WTC11 (cell line): ENCODE data around the gene EFCAB8. TPM values are rescaled to one million over a fixed set of nuclear protein-coding genes. Genes with fewer than 3 reads are reported as not detected.
A peak's percentile ranks its signal among the peaks of the same experiment; 100 is the strongest.

Source experiments
- ATAC-seq: fragments of 200-7000 bp; cut with Tn5 transposase; 2 replicates; pipeline ENCODE4 v1.10.0; 2021; ENCODE audit warnings: mild to moderate bottlenecking, moderate library complexity
- CTCF ChIA-PET: fragments of 300-600 bp; sonication (Branson Sonifier 250); formaldehyde crosslinking; loops from one replicate; lab custom pipeline; 2021; ENCODE audit warnings: antibody characterized with exemption; lab: Charles Lee
- POLR2A ChIA-PET: fragments of 350-600 bp; sonication (Branson Sonifier 250); formaldehyde crosslinking; loops from one replicate; lab custom pipeline; 2021; ENCODE audit warnings: antibody characterized with exemption; lab: Charles Lee
- DNase-seq: peaks from one replicate; pipeline ENCODE4 v3.0.0; 2021; ENCODE audit warnings: low spot score
- H3K27ac Mint-ChIP-seq: 2 replicates; pipeline ENCODE4 v1.8.0; 2021; ENCODE audit warnings: mixed read lengths
- H3K27me3 Mint-ChIP-seq: 2 replicates; pipeline ENCODE4 v1.8.0; 2021; ENCODE audit warnings: low read depth, mild to moderate bottlenecking, moderate library complexity, mixed read lengths
- H3K36me3 Mint-ChIP-seq: 2 replicates; pipeline ENCODE4 v1.8.0; 2021; ENCODE audit warnings: mixed read lengths
- H3K4me1 Mint-ChIP-seq: 2 replicates; pipeline ENCODE4 v1.8.0; 2022; ENCODE audit warnings: mixed read lengths
- H3K4me3 Mint-ChIP-seq: 2 replicates; pipeline ENCODE4 v1.8.0; 2021; ENCODE audit warnings: mild to moderate bottlenecking, moderate library complexity, mixed read lengths
- H3K9me3 Mint-ChIP-seq: 2 replicates; pipeline ENCODE4 v1.8.0; 2021; ENCODE audit warnings: mixed read lengths
- ATF1 ChIP-seq: sonication (generic); formaldehyde crosslinking; IDR thresholded peaks from 2 replicates; pipeline ENCODE4 v1.8.1; 2023; ENCODE audit warnings: mild to moderate bottlenecking, moderate library complexity, missing genetic modification reagents
- GABPB1 ChIP-seq: sonication (generic); formaldehyde crosslinking; IDR thresholded peaks from 2 replicates; pipeline ENCODE4 v1.8.1; 2023; ENCODE audit warnings: mild to moderate bottlenecking, missing genetic modification reagents
- GRHL2 ChIP-seq: fragments of 250-450 bp; sonication (Bioruptor Pico); IDR thresholded peaks from 2 replicates; pipeline ENCODE4 v1.8.0; 2022; ENCODE audit warnings: mild to moderate bottlenecking, moderate library complexity; ENCODE audit not compliant: insufficient replicate concordance, severe bottlenecking
- MXD4 ChIP-seq: fragments of 250-450 bp; sonication (Bioruptor Pico); IDR thresholded peaks from 2 replicates; pipeline ENCODE4 v1.8.0; 2021; ENCODE audit warnings: mild to moderate bottlenecking, moderate library complexity, borderline replicate concordance
- MYBL2 ChIP-seq: sonication (generic); formaldehyde crosslinking; IDR thresholded peaks from 2 replicates; pipeline ENCODE4 v1.8.1; 2023; ENCODE audit warnings: mild to moderate bottlenecking, moderate library complexity, missing genetic modification reagents
- NR2C2 ChIP-seq: sonication (generic); formaldehyde crosslinking; IDR thresholded peaks from 2 replicates; pipeline ENCODE4 v1.8.0; 2022; ENCODE audit warnings: mild to moderate bottlenecking, missing genetic modification reagents
- RORB ChIP-seq: fragments of 250-450 bp; sonication (Bioruptor Pico); IDR thresholded peaks from 2 replicates; pipeline ENCODE4 v1.9.0; 2021; ENCODE audit warnings: mild to moderate bottlenecking
- TEAD1 ChIP-seq: sonication (generic); formaldehyde crosslinking; IDR thresholded peaks from 2 replicates; pipeline ENCODE4 v1.8.0; 2022; ENCODE audit warnings: mild to moderate bottlenecking, missing genetic modification reagents
- ZNF138 ChIP-seq: sonication (generic); formaldehyde crosslinking; conservative IDR thresholded peaks from 2 replicates; pipeline ENCODE4 v1.8.1; 2022; ENCODE audit warnings: mild to moderate bottlenecking, moderate library complexity, missing genetic modification reagents
- total RNA-seq: library from RNA; stranded (reverse); gene quantifications from 3 replicates; pipeline ENCODE4 v1.2.3, GENCODE V29; 2021
- TF ChIP-seq, protein P1 (sequence below): sonication (generic); formaldehyde crosslinking; IDR thresholded peaks from 2 replicates; pipeline ENCODE4 v1.8.1; 2023; ENCODE audit warnings: mild to moderate bottlenecking, missing genetic modification reagents, borderline replicate concordance
- TF ChIP-seq, protein P2 (sequence below): sonication (generic); formaldehyde crosslinking; conservative IDR thresholded peaks from 2 replicates; pipeline ENCODE4 v1.8.1; 2023; ENCODE audit warnings: mild to moderate bottlenecking, low read depth, missing genetic modification reagents, moderate library complexity
- TF ChIP-seq, protein P3 (sequence below): sonication (generic); formaldehyde crosslinking; IDR thresholded peaks from 2 replicates; pipeline ENCODE4 v1.8.0; 2022; ENCODE audit warnings: missing genetic modification reagents
- TF ChIP-seq, protein P4 (sequence below): fragments of 250-450 bp; sonication (Bioruptor Pico); IDR thresholded peaks from 2 replicates; pipeline ENCODE4 v1.9.0; 2021; ENCODE audit warnings: mild to moderate bottlenecking
- TF ChIP-seq, protein P5 (sequence below): sonication (generic); formaldehyde crosslinking; IDR thresholded peaks from 2 replicates; pipeline ENCODE4 v1.8.0; 2022; ENCODE audit warnings: mild to moderate bottlenecking, missing genetic modification reagents

Gene EFCAB8
- total RNA-seq, 1 experiment from 2014 or later = 0.17 TPM

DNA sequence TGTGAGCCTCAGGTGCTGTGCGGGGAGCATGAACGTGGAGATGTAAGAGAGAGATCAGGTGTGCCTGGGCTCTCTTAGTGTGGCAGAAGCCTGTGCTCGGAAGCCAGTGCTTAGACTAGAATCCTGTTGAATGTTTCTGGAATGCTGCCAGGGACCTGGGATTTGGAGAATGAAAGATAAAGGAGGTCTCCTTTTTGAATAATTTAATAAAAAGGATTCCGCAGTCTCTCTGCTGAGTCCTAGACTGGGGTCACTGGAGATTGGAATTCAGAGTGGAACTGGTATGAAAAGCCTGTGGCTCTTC is 18.8 kb upstream of the EFCAB8 start:
- Mint-ChIP-seq H3K9me3 (no peaks in the 10 kb centered on the region), H3K27ac (no peak overlapping the region), H3K36me3 (peaks cover 64% of the 10 kb centered on the region), H3K27me3 (no peaks in the 10 kb centered on the region), H3K4me3 (no peak overlapping the region), H3K4me1 (peaks cover 8% of the 10 kb centered on the region)
- ATAC-seq (no peak), DNase-seq (no peak)
- ChIA-PET CTCF (no interaction called here), POLR2A (no interaction called here)
- TF ChIP-seq, protein P1, sequence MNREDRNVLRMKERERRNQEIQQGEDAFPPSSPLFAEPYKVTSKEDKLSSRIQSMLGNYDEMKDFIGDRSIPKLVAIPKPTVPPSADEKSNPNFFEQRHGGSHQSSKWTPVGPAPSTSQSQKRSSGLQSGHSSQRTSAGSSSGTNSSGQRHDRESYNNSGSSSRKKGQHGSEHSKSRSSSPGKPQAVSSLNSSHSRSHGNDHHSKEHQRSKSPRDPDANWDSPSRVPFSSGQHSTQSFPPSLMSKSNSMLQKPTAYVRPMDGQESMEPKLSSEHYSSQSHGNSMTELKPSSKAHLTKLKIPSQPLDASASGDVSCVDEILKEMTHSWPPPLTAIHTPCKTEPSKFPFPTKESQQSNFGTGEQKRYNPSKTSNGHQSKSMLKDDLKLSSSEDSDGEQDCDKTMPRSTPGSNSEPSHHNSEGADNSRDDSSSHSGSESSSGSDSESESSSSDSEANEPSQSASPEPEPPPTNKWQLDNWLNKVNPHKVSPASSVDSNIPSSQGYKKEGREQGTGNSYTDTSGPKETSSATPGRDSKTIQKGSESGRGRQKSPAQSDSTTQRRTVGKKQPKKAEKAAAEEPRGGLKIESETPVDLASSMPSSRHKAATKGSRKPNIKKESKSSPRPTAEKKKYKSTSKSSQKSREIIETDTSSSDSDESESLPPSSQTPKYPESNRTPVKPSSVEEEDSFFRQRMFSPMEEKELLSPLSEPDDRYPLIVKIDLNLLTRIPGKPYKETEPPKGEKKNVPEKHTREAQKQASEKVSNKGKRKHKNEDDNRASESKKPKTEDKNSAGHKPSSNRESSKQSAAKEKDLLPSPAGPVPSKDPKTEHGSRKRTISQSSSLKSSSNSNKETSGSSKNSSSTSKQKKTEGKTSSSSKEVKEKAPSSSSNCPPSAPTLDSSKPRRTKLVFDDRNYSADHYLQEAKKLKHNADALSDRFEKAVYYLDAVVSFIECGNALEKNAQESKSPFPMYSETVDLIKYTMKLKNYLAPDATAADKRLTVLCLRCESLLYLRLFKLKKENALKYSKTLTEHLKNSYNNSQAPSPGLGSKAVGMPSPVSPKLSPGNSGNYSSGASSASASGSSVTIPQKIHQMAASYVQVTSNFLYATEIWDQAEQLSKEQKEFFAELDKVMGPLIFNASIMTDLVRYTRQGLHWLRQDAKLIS (CRISPR knock-in tag) = no peak

DNA sequence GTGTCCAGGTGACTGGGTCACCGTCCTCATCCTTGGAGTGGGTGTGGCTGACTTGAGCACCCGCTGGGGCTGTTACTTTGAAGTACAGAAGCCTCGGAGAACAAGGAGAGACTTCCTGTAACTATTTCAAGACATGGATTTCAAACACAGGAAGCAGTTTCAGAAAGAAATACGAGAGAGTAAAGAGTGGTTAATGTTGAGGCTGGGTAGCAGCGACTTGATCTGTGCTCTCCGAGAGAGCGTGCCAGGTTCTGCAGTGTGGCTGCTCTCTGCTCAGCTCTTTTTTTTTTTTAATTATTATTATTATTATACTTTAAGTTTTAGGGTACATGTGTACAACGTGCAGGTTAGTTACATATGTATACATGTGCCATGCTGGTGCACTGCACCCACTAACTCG is 17.5 kb upstream of the EFCAB8 start:
- H3K27ac Mint-ChIP-seq = peak overlapping the region; percentile 72; the same call in 1 of the 2 replicates
- TF ChIP-seq MYBL2 = no peak
- TF ChIP-seq NR2C2 (CRISPR knock-in tag) = no peak
- no peaks in the 10 kb centered on the region for H3K9me3 Mint-ChIP-seq
- POLR2A ChIA-PET = no interaction called here
- H3K4me1 Mint-ChIP-seq = peaks cover 8% of the 10 kb centered on the region
- H3K36me3 Mint-ChIP-seq = peaks cover 61% of the 10 kb centered on the region
- DNase-seq = no peak
- no peak overlapping the region for H3K4me3 Mint-ChIP-seq
- ATAC-seq = no peak
- CTCF ChIA-PET = interaction anchor here (1.7 kb wide), 1 partner anchor 16 kb away, joined by 3 read pairs; no protein-coding TSS in a partner anchor
- no peaks in the 10 kb centered on the region for H3K27me3 Mint-ChIP-seq

DNA sequence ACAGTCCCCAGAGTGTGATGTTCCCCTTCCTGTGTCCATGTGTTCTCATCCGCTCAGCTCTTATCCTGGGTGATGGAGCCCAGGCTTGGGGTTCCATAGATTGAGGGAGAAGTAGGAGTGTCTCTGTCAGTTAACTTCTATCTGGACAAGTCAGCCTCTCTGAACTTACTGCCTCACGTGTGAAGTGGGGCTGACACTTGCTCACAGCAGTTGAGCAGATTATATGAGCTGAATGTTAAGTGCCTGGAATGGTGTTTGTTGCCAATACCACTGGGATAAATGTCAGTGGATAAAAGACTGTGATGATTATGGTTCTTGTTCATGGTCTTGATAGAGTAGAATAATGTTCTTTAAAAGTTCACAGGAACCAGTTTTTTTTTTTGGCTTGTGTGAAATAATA is 17.1 kb upstream of the EFCAB8 start:
- H3K27ac Mint-ChIP-seq = peak overlapping the region; percentile 57; the same call in 1 of the 2 replicates
- no peaks in the 10 kb centered on the region for H3K9me3 Mint-ChIP-seq
- peaks cover 8% of the 10 kb centered on the region for H3K4me1 Mint-ChIP-seq
- DNase-seq (no peak), ATAC-seq (no peak)
- ChIA-PET CTCF (interaction anchor here (0.5 to 1.7 kb wide), 2 partner anchors 15 to 379 kb away, joined by 3 to 6 read pairs; no protein-coding TSS in a partner anchor), POLR2A (no interaction called here)
- peaks cover 61% of the 10 kb centered on the region for H3K36me3 Mint-ChIP-seq
- TF ChIP-seq MXD4 (CRISPR knock-in tag) = no peak
- TF ChIP-seq ATF1 (CRISPR knock-in tag) = no peak
- no peak for TF ChIP-seq GABPB1
- TF ChIP-seq, protein P2, sequence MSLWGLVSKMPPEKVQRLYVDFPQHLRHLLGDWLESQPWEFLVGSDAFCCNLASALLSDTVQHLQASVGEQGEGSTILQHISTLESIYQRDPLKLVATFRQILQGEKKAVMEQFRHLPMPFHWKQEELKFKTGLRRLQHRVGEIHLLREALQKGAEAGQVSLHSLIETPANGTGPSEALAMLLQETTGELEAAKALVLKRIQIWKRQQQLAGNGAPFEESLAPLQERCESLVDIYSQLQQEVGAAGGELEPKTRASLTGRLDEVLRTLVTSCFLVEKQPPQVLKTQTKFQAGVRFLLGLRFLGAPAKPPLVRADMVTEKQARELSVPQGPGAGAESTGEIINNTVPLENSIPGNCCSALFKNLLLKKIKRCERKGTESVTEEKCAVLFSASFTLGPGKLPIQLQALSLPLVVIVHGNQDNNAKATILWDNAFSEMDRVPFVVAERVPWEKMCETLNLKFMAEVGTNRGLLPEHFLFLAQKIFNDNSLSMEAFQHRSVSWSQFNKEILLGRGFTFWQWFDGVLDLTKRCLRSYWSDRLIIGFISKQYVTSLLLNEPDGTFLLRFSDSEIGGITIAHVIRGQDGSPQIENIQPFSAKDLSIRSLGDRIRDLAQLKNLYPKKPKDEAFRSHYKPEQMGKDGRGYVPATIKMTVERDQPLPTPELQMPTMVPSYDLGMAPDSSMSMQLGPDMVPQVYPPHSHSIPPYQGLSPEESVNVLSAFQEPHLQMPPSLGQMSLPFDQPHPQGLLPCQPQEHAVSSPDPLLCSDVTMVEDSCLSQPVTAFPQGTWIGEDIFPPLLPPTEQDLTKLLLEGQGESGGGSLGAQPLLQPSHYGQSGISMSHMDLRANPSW (CRISPR knock-in tag) = no peak
- TF ChIP-seq, protein P3, sequence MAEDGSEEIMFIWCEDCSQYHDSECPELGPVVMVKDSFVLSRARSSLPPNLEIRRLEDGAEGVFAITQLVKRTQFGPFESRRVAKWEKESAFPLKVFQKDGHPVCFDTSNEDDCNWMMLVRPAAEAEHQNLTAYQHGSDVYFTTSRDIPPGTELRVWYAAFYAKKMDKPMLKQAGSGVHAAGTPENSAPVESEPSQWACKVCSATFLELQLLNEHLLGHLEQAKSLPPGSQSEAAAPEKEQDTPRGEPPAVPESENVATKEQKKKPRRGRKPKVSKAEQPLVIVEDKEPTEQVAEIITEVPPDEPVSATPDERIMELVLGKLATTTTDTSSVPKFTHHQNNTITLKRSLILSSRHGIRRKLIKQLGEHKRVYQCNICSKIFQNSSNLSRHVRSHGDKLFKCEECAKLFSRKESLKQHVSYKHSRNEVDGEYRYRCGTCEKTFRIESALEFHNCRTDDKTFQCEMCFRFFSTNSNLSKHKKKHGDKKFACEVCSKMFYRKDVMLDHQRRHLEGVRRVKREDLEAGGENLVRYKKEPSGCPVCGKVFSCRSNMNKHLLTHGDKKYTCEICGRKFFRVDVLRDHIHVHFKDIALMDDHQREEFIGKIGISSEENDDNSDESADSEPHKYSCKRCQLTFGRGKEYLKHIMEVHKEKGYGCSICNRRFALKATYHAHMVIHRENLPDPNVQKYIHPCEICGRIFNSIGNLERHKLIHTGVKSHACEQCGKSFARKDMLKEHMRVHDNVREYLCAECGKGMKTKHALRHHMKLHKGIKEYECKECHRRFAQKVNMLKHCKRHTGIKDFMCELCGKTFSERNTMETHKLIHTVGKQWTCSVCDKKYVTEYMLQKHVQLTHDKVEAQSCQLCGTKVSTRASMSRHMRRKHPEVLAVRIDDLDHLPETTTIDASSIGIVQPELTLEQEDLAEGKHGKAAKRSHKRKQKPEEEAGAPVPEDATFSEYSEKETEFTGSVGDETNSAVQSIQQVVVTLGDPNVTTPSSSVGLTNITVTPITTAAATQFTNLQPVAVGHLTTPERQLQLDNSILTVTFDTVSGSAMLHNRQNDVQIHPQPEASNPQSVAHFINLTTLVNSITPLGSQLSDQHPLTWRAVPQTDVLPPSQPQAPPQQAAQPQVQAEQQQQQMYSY = no peak
- TF ChIP-seq, protein P4, sequence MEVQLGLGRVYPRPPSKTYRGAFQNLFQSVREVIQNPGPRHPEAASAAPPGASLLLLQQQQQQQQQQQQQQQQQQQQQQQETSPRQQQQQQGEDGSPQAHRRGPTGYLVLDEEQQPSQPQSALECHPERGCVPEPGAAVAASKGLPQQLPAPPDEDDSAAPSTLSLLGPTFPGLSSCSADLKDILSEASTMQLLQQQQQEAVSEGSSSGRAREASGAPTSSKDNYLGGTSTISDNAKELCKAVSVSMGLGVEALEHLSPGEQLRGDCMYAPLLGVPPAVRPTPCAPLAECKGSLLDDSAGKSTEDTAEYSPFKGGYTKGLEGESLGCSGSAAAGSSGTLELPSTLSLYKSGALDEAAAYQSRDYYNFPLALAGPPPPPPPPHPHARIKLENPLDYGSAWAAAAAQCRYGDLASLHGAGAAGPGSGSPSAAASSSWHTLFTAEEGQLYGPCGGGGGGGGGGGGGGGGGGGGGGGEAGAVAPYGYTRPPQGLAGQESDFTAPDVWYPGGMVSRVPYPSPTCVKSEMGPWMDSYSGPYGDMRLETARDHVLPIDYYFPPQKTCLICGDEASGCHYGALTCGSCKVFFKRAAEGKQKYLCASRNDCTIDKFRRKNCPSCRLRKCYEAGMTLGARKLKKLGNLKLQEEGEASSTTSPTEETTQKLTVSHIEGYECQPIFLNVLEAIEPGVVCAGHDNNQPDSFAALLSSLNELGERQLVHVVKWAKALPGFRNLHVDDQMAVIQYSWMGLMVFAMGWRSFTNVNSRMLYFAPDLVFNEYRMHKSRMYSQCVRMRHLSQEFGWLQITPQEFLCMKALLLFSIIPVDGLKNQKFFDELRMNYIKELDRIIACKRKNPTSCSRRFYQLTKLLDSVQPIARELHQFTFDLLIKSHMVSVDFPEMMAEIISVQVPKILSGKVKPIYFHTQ (CRISPR knock-in tag) = no peak
- no peak for TF ChIP-seq MYBL2
- TF ChIP-seq GRHL2 (CRISPR knock-in tag) = no peak
- TF ChIP-seq ZNF138 (CRISPR knock-in tag) = no peak
- no peak for TF ChIP-seq RORB (CRISPR knock-in tag)
- no peak for TF ChIP-seq TEAD1 (CRISPR knock-in tag)
- TF ChIP-seq, protein P5, sequence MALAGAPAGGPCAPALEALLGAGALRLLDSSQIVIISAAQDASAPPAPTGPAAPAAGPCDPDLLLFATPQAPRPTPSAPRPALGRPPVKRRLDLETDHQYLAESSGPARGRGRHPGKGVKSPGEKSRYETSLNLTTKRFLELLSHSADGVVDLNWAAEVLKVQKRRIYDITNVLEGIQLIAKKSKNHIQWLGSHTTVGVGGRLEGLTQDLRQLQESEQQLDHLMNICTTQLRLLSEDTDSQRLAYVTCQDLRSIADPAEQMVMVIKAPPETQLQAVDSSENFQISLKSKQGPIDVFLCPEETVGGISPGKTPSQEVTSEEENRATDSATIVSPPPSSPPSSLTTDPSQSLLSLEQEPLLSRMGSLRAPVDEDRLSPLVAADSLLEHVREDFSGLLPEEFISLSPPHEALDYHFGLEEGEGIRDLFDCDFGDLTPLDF (CRISPR knock-in tag) = no peak
- H3K4me3 Mint-ChIP-seq = no peak overlapping the region
- no peaks in the 10 kb centered on the region for H3K27me3 Mint-ChIP-seq
